Measurements from ENCODE around the gene CD99L2. TPM values are rescaled to one million over a fixed set of nuclear protein-coding genes. Genes with fewer than 3 reads are reported as not detected.

Gene CD99L2
- total RNA-seq, 2 donors from 2014 or later, result 32.6 to 53.3 TPM

DNA sequence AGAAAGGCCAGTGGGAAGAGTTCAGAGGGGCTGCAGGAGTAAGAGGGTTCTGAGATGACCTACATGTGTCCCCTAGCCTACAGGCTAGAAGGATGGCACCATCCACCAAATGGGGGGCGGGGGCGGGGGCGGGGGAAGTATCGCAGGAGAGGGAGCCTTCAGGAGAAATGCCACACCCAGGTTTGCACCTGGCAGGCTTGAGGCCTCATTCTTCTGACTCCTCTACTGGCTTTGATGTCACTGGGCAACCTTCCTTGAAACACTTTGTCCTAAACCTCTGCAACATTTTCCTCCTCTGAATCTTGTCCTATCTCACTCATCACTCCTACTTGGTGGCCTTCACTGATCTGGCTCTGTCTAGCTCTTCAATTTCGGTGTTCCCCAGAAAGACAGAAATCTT is 24.0 kb downstream of the CD99L2 start:
- intact Hi-C loops (cut with DNase I), result no loop called here
- no peaks in the 10 kb centered on the region for H3K27me3 ChIP-seq (replicated peaks; ENCODE audit: insufficient read depth)
- no peak for DNase-seq (ENCODE audit: low spot score)
- no peaks in the 10 kb centered on the region for H3K4me1 ChIP-seq (replicated peaks)
- H3K9me3 ChIP-seq, result no peaks in the 10 kb centered on the region
- H3K36me3 ChIP-seq, result no peaks in the 10 kb centered on the region
- H3K27ac ChIP-seq, result no peak overlapping the region
- TF ChIP-seq POLR2AphosphoS5 (IDR thresholded peaks at IDR 0.05) (no peak), CTCF (IDR thresholded peaks at IDR 0.05) (no peak), POLR2A (IDR thresholded peaks at IDR 0.05) (no peak)
- WGBS, result 98% methylated on average over 5 of the region's 5 CpGs
- H3K4me3 ChIP-seq, result no peak overlapping the region

GRCh38 chrX:150873616-150874015 is 24.9 kb downstream of the CD99L2 start:
- no peak overlapping the region for H3K27ac ChIP-seq
- H3K27me3 ChIP-seq (replicated peaks; ENCODE audit: insufficient read depth), result no peaks in the 10 kb centered on the region
- intact Hi-C loops (cut with DNase I), result no loop called here
- H3K4me3 ChIP-seq, result no peak overlapping the region
- TF ChIP-seq CTCF (IDR thresholded peaks at IDR 0.05) (no peak), POLR2AphosphoS5 (IDR thresholded peaks at IDR 0.05) (no peak), POLR2A (IDR thresholded peaks at IDR 0.05) (no peak)
- WGBS, result 80% methylated on average over 1 of the region's 1 CpG
- H3K4me1 ChIP-seq (replicated peaks), result no peaks in the 10 kb centered on the region
- H3K36me3 ChIP-seq, result no peaks in the 10 kb centered on the region
- DNase-seq (ENCODE audit: low spot score), result peak; percentile 8
- no peaks in the 10 kb centered on the region for H3K9me3 ChIP-seq

- H3K9me3 ChIP-seq, result no peaks in the 10 kb centered on the region
- 96% methylated on average over 5 of the region's 8 CpGs for WGBS
- no peaks in the 10 kb centered on the region for H3K4me1 ChIP-seq (replicated peaks)
- H3K36me3 ChIP-seq, result no peaks in the 10 kb centered on the region
- no peaks in the 10 kb centered on the region for H3K27me3 ChIP-seq (replicated peaks; ENCODE audit: insufficient read depth)
- no peak overlapping the region for H3K27ac ChIP-seq
- TF ChIP-seq POLR2AphosphoS5 (IDR thresholded peaks at IDR 0.05), result no peak
- TF ChIP-seq POLR2A (IDR thresholded peaks at IDR 0.05), result no peak
- no peak for TF ChIP-seq CTCF (IDR thresholded peaks at IDR 0.05)
- no peak for DNase-seq (ENCODE audit: low spot score)
- no peak overlapping the region for H3K4me3 ChIP-seq
- intact Hi-C loops (cut with DNase I), result no loop called here
Measured at GRCh38 chrX:150872773-150873336, 25.6 kb downstream of the CD99L2 start.

GRCh38 chrX:150871341-150871811 is 27.1 kb downstream of the CD99L2 start:
- WGBS, result 80% methylated on average over 3 of the region's 3 CpGs
- no peak overlapping the region for H3K27ac ChIP-seq

More at GRCh38 chrX:150871341-150871811, 27.1 kb downstream of the CD99L2 start:
- Histone ChIP-seq H3K4me1 (replicated peaks) (no peaks in the 10 kb centered on the region), H3K4me3 (no peak overlapping the region), H3K36me3 (no peaks in the 10 kb centered on the region), H3K9me3 (no peaks in the 10 kb centered on the region), H3K27me3 (replicated peaks; ENCODE audit: insufficient read depth) (no peaks in the 10 kb centered on the region)
- no peak for DNase-seq (ENCODE audit: low spot score)
- no peak for TF ChIP-seq POLR2A (IDR thresholded peaks at IDR 0.05)
- TF ChIP-seq POLR2AphosphoS5 (IDR thresholded peaks at IDR 0.05), result no peak
- no peak for TF ChIP-seq CTCF (IDR thresholded peaks at IDR 0.05)
- intact Hi-C loops (cut with DNase I), result no loop called here
